Muscle of leg (tissue), 11 donors: Measurements from ENCODE around the gene SLC12A7. TPM values are rescaled to one million over a fixed set of nuclear protein-coding genes. Genes with fewer than 3 reads are reported as not detected.
"Not testable (repeated sequence)": the region's sequence is repeated elsewhere in the genome, so short reads cannot be mapped to it uniquely, and the experiment has no call there.

ENCODE experiments used
- DNase-seq: peaks from one replicate; pipeline ENCODE4 v3.0.0; 2013
- H3K27ac ChIP-seq: one replicate; pipeline ENCODE4 v1.5.1; 2013; ENCODE audit warnings: mild to moderate bottlenecking, low read length, control low read depth
- H3K27me3 ChIP-seq: one replicate; pipeline ENCODE4 v1.6.1; 2013; ENCODE audit warnings: low read length; ENCODE audit not compliant: control insufficient read depth, insufficient read depth
- H3K36me3 ChIP-seq: one replicate; pipeline ENCODE4 v1.6.1; 2013; ENCODE audit warnings: low read length; ENCODE audit not compliant: control insufficient read depth, insufficient read depth
- H3K4me1 ChIP-seq: one replicate; pipeline ENCODE4 v1.6.1; 2013; ENCODE audit warnings: low read length; ENCODE audit not compliant: control insufficient read depth, insufficient read depth
- H3K4me3 ChIP-seq: one replicate; pipeline ENCODE4 v1.5.1; 2013; ENCODE audit warnings: low read length, control low read depth
- H3K9me3 ChIP-seq: replicated peaks from 2 replicates; pipeline ENCODE4 v1.6.1; 2013; ENCODE audit warnings: low read depth, low read length; ENCODE audit not compliant: control insufficient read depth
- WGBS: methylation state at CpG from one replicate; pipeline ENCODE4 v1.1.5; 2013; ENCODE audit warnings: missing lambda C conversion rate; ENCODE audit not compliant: insufficient coverage; 5-methylcytosine and 5-hydroxymethylcytosine counted together
- polyA plus RNA-seq, 8 donors: library from polyadenylated mRNA; unstranded; fragments of 120-200 nt; gene quantifications; one replicate each; pipeline versions ENCODE4 v1.2.1 to v1.2.3, GENCODE V29; 2013; ENCODE audit warnings: inconsistent platforms in 1 of 8, low replicate concordance in 1 of 8; ENCODE audit not compliant: insufficient read length in 8 of 8, insufficient read depth in 1 of 8
- total RNA-seq: library from RNA; stranded (reverse); fragments of 120-200 nt; gene quantifications from one replicate; pipeline ENCODE4 v1.2.4, GENCODE V29; 2013

Gene SLC12A7
- total and polyA plus RNA-seq, 9 donors, result 5.5 to 12.5 (median 10.8) TPM

DNA sequence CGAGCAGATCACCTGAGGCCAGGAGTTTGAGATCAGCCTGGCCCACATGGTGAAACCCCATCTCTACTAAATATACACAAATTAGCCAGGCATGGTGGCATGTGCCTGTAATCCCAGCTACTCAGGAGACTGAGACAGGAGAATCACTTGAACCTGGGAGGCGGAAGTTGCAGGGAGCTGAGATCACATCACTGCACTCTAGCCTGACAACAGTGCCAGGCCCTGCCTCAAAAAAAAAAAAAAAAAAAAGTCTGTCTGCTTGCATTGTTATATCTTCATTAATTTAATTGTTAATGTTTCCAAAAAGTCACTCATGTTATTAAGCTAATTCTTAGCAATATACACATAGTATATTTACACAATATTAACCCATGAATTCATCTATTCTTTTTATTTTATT, 13.8 kb upstream of the SLC12A7 start:
- H3K27me3 ChIP-seq, H3K9me3 ChIP-seq, H3K4me3 ChIP-seq, H3K27ac ChIP-seq, DNase-seq, H3K36me3 ChIP-seq: not testable (repeated sequence)
- peaks cover 66% of the 10 kb centered on the region for H3K4me1 ChIP-seq
- WGBS, result 100% methylated on average over 1 of the region's 2 CpGs

DNA sequence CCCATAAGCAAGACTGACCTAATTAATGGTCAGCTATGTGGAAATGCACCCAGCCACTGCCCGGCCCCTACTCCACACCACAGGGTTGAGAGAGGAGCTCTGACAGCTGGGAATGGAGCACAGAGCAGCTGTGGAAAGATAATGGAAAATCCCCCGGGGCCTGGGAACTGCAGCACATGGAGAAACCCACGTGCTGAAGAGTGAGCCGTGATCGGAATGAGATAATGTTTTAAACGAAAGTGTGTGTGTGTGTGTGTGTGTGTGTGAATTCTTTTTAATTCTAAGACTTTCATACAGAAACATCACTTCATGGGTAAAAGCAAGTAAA, 13.1 kb upstream of the SLC12A7 start:
- DNase-seq, result peak; percentile 95
- H3K36me3 ChIP-seq, result no peaks in the 10 kb centered on the region
- H3K27ac ChIP-seq, result peak overlapping the region; percentile 68
- no CpG with 5 or more reads among the region's 6 CpGs for WGBS
- H3K4me3 ChIP-seq, result no peak overlapping the region
- no peaks in the 10 kb centered on the region for H3K9me3 ChIP-seq
- H3K27me3 ChIP-seq, result peaks cover 8% of the 10 kb centered on the region
- peaks cover 69% of the 10 kb centered on the region for H3K4me1 ChIP-seq

DNA sequence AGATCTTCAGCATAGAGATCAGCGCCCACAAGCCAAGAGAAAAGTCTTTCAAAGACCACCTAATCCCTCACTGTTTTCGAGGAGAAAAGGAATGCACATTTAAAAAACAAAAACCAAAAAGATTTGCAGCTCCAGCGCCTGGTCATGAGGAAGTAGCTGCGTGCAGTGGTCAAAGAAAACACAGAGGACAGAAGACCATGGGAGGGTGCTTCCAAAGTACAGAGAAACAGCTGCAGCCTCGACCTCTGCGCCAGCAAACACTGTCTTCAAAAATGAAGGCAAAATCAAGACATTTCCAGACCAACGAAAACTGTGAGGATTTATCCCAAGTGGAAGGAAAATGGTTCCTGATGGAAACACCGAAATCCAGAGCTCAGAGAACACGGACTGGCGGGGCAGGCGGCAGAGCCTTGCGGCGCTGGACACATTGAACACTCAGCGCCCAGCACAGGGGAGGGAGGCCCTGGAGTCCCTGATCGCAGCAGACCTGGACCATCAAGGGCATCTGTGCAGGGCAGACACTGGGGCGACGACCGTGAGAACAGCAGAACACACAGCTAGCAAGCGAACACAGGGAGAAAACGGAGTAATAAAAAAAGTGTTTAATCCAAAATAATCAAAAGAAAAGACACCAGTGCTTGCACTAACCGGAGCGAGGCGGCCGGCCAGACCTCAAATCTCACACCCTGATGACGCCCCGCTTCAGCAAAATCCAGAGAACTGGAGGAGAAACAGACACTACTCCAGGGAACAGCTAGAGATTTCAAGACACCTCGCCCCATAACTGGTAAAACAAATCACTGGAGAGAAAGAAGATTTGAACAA, 12.6 kb upstream of the SLC12A7 start:
- peak; percentile 86 for DNase-seq
- Histone ChIP-seq H3K36me3 (no peaks in the 10 kb centered on the region), H3K4me3 (no peak overlapping the region), H3K27ac (peak overlapping the region; percentile 68), H3K4me1 (peaks cover 75% of the 10 kb centered on the region), H3K27me3 (peaks cover 8% of the 10 kb centered on the region), H3K9me3 (no peaks in the 10 kb centered on the region)
- WGBS, result 61% methylated on average over 13 of the region's 27 CpGs

DNA sequence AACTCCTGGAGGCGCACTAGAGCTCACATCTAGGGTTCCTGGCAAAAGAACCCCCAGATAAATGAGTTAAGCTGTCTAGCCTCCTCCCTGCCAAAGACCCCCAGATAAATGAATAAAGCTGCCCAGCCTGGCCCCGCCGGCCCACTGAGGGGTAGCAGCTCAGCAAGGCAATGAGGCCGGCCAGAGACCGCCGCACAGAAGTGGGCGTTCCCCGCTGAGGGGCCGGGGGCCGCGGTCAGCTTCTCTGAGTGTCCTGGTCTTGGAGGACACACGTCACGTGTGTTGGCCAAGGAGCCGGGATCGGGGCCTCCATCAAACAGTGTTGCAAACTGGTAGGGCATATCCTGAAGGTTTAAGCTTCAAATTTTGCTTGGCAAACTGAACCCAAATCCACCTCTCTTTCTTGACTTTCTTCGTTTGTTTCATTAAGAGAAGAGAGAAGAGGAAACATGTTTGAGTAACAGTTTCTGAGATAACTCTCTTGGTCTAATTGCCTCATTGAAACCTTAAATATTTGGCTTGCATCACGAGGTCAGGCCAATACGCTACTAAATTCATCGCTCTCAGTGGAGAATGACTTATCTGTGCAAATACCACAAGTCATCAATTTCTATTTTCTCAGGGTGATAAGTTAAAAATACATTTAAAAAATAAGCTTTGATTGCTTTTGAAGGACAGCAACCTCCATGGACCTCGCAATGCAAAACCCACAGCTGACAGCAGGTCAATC, 11.7 kb upstream of the SLC12A7 start:
- DNase-seq, result no peak
- Histone ChIP-seq H3K9me3 (no peaks in the 10 kb centered on the region), H3K36me3 (no peaks in the 10 kb centered on the region), H3K27me3 (peaks cover 12% of the 10 kb centered on the region), H3K4me3 (no peak overlapping the region), H3K27ac (peak overlapping the region; percentile 68), H3K4me1 (peaks cover 77% of the 10 kb centered on the region)
- WGBS, result 82% methylated on average over 11 of the region's 20 CpGs

DNA sequence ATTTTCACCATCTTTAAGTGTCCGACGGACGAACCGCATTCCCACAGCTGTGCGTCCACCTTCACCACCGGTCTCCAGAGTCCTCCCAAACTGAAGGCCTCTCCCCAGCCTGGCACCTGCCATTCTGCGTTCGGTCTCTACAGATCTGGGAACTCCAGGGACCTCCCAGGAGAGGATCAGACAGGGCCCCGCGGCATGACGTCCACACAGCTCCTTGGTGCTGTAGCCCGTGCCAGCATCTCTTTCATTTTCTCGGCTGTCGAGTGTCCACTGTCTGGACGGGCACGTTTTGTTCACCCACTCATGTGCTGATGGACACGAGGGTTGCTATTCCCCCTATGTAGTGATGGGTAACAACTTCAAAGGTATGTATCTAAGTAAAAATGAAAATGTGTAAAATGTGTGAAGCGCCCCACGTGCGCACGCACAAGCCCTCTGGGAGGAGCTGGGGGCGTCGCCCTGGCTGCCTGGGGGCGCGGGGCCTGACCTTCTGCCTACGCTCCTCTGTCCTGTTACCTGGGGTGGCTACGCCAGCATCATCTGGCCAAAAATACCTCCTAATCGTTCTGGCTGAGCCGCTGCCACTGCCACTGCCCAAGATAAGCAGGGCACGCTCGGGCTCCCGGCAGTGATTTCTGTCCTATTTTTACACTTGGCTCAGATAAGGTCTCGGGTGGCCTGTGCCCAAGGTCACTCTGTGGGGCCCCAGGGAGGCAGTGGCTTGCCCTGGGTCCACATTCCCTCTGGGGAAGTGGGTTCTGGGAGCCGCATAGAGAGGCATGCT, 10.8 kb upstream of the SLC12A7 start:
- H3K4me3 ChIP-seq, result no peak overlapping the region
- H3K4me1 ChIP-seq, result peaks cover 77% of the 10 kb centered on the region
- peaks cover 9% of the 10 kb centered on the region for H3K27me3 ChIP-seq
- H3K36me3 ChIP-seq, result no peaks in the 10 kb centered on the region
- DNase-seq, result no peak
- H3K27ac ChIP-seq, result no peak overlapping the region
- WGBS, result 88% methylated on average over 30 of the region's 34 CpGs
- H3K9me3 ChIP-seq, result no peaks in the 10 kb centered on the region

DNA sequence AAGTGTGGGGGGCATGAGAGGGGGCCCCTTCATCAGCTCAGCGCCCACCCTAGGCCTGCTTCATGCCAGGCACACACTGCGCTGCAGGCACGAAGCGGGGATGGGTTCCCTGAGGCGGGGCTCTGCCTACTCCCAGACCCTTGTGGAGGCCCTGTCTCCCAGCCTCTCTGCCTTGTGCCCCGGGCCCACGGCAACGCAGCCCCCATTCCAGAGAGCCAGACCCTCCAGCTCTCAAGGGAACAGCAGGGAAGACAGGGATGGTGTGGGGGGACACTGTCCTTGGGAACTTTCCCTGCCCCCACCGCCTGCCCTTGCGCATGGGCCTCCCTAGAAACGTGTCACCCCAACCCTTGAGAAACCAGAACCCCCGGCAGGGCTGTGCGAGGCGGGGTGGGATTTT, 10.0 kb upstream of the SLC12A7 start:
- no peaks in the 10 kb centered on the region for H3K9me3 ChIP-seq
- peaks cover 82% of the 10 kb centered on the region for H3K4me1 ChIP-seq
- no peaks in the 10 kb centered on the region for H3K36me3 ChIP-seq
- no peak overlapping the region for H3K4me3 ChIP-seq
- 95% methylated on average over 4 of the region's 14 CpGs for WGBS
- peaks cover 9% of the 10 kb centered on the region for H3K27me3 ChIP-seq
- DNase-seq, result no peak
- no peak overlapping the region for H3K27ac ChIP-seq

DNA sequence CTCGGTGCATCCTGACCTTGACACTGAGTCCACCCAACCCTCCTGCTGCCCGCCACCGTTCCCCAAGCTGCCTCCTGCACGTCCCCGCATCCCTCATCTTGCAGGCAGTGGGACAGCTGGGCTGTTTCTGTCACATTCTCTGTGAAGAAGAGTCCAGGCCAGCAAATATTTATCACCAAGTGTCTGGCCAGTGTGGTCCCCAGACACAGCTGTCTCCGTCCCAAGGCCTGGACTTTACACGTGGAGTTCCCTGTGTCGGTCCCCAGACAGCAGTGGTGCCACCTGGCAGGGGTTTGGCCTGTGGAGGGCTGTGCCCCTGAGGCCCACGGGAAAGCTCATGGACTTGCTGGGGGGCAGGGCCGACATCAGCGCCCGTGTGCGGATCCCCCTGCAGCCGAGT, 9.2 kb upstream of the SLC12A7 start:
- H3K27me3 ChIP-seq, result peaks cover 11% of the 10 kb centered on the region
- no peak overlapping the region for H3K4me3 ChIP-seq
- WGBS, result 63% methylated on average over 14 of the region's 14 CpGs
- H3K9me3 ChIP-seq, result no peaks in the 10 kb centered on the region
- no peak for DNase-seq
- no peaks in the 10 kb centered on the region for H3K36me3 ChIP-seq
- no peak overlapping the region for H3K27ac ChIP-seq
- H3K4me1 ChIP-seq, result peaks cover 91% of the 10 kb centered on the region

DNA sequence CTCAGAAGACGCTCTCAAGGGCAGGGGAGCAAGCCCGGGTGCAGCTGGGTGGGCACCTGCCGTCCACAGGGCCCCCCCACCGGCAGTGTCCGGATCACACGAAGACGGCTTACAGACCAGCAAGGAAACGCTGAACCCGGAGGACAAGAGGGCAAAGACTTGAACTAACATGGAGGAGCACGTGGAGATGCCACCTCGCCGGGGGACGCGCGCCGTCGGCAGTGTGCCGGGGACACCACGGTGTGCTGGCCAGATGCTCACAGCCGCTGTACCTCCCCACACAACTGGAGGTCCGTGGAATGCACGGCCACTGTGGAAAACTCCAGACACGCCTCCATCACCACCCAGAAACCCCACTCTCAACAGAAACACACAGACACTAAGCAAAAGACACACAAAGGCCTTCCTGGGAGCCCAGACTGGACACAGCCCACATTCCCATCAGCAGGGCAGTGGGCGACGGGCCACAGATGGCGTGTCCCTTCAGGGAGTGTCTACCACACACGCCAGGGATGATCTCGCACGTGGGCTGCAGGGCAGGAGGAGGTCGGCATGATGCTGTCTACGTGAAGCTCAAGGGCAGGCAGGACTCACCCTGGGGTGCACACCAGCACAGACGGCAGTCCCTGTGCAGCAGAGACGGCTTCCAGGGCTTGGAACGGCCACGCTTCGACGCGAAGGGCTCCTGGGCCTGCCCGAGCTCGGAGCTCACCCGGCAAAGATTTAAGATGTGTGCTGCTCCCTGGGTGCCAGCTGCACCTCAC, 8.6 kb upstream of the SLC12A7 start:
- DNase-seq, result no peak
- peaks cover 11% of the 10 kb centered on the region for H3K27me3 ChIP-seq
- no peaks in the 10 kb centered on the region for H3K9me3 ChIP-seq
- peaks cover 90% of the 10 kb centered on the region for H3K4me1 ChIP-seq
- no peak overlapping the region for H3K4me3 ChIP-seq
- no peak overlapping the region for H3K27ac ChIP-seq
- H3K36me3 ChIP-seq, result no peaks in the 10 kb centered on the region
- 83% methylated on average over 39 of the region's 41 CpGs for WGBS

DNA sequence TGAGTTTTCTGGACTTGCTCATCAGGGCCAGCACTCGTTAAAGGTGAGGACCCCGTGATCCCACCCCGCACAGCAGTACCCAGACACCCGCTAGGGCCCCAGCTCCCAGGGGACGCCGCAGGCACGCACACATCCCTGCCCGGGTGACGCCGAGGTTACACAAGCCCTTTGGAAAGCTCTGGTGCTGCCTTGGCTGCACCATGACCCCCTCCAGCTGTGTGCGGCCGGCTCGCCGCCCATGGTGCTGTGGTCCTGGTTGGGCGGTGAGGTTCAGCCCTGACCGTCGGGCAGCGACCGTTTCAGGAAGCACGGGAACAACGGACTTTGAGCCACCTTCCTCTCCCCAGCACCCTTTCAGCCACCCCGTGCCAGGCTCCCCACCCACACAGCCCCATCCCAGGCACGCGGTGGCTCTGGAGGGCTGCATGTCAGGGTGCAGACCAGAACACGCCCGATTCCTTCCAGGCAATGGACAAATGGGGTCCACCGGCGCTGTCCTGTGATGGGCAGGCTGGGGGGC, 7.5 kb upstream of the SLC12A7 start:
- no peak for DNase-seq
- H3K4me1 ChIP-seq, result peaks cover 81% of the 10 kb centered on the region
- no peak overlapping the region for H3K4me3 ChIP-seq
- no peaks in the 10 kb centered on the region for H3K36me3 ChIP-seq
- 85% methylated on average over 25 of the region's 28 CpGs for WGBS
- H3K9me3 ChIP-seq, result no peaks in the 10 kb centered on the region
- peaks cover 13% of the 10 kb centered on the region for H3K27me3 ChIP-seq
- H3K27ac ChIP-seq, result no peak overlapping the region
